ENCODE measurements around the gene ADAMTSL3. TPM values are rescaled to one million over a fixed set of nuclear protein-coding genes. Genes with fewer than 3 reads are reported as not detected.

ADAMTSL3 gene
- total and polyA plus RNA-seq, 2 of the 8 experiments (the other 6 are each of a cell fraction or from before 2014, with no cell fraction given) = 0.35 to 1.4 TPM

GRCh38 chr15:83978588-83978987 lies 324.7 kb downstream of the ADAMTSL3 start:
- H3K4me2 ChIP-seq (ENCODE audit: insufficient read depth in 1 of 2, low read depth in 2 of 2, low read length in 2 of 2) = no peak overlapping the region
- no peak overlapping the region for H2AFZ ChIP-seq (ENCODE audit: low read length)
- H3K9ac ChIP-seq (replicated peaks in 1 of 4; ENCODE audit: extremely low read depth in 1 of 4, low read depth in 3 of 4, low read length in 3 of 4) = no peak overlapping the region
- H3K79me2 ChIP-seq (ENCODE audit: control insufficient read depth in 1 of 2, insufficient read depth in 2 of 2, low read length in 2 of 2) = no peaks in the 10 kb centered on the region
- WGBS, 2 experiments (ENCODE audit: extremely low coverage in 1 of 2, insufficient coverage in 1 of 2, insufficient read length in 1 of 2, insufficient replicate concordance in 2 of 2, low coverage in 1 of 2, low lambda C conversion rate in 2 of 2, missing lambda C conversion rate in 1 of 2) = 87% methylated on average over 3 of the region's 3 CpGs; no CpG with 5 or more reads in 1 of the 2 experiments
- H3K27me3 ChIP-seq (replicated peaks in 1 of 4; ENCODE audit: control insufficient read depth in 3 of 4, extremely low read depth in 1 of 4, insufficient read depth in 3 of 4, low read length in 3 of 4) = no peaks in the 10 kb centered on the region
- no peak overlapping the region for H2BK12ac ChIP-seq (ENCODE audit: low read depth, low read length)
- no peak overlapping the region for H4K5ac ChIP-seq (ENCODE audit: insufficient read length, low read depth, low read length)
- no peak overlapping the region for H2BK120ac ChIP-seq (replicated peaks; ENCODE audit: low read depth, low read length)
- H3K14ac ChIP-seq (ENCODE audit: insufficient read length) = no peak overlapping the region
- no peaks in the 10 kb centered on the region for H3K79me1 ChIP-seq (ENCODE audit: low read depth, low read length)
- H4K20me1 ChIP-seq (replicated peaks in 1 of 2; ENCODE audit: control insufficient read depth in 1 of 2, insufficient read depth in 2 of 2, low read length in 2 of 2) = no peaks in the 10 kb centered on the region
- FAIRE-seq = no peak
- no peak overlapping the region for H3K23ac ChIP-seq (ENCODE audit: insufficient read length)
- H3K18ac ChIP-seq (ENCODE audit: extremely low read depth, low read length) = no peak overlapping the region
- TF ChIP-seq CBX5 (IDR thresholded peaks at IDR 0.05; ENCODE audit: low read depth, low read length) (no peak), EP300 (IDR thresholded peaks at IDR 0.05; ENCODE audit: borderline replicate concordance in 1 of 2, low read depth in 2 of 2, low read length in 2 of 2) (no peak), GABPA (IDR thresholded peaks at IDR 0.05; ENCODE audit: borderline replicate concordance, insufficient read depth, low read length) (no peak), MAFK (IDR thresholded peaks at IDR 0.05; ENCODE audit: low read depth, low read length) (no peak), RAD21 (IDR thresholded peaks at IDR 0.05 in 1 of 2, conservative IDR thresholded peaks at IDR 0.05 in 1 of 2; ENCODE audit: low read depth in 2 of 2, low read length in 2 of 2) (no peak), HDAC2 (IDR thresholded peaks at IDR 0.05; ENCODE audit: borderline replicate concordance in 1 of 2, low read depth in 2 of 2, low read length in 2 of 2) (no peak), SRF (IDR thresholded peaks at IDR 0.05; ENCODE audit: low read depth, low read length) (no peak), FOSL1 (IDR thresholded peaks at IDR 0.05; ENCODE audit: insufficient read depth, low read depth, low read length) (no peak), JUND (IDR thresholded peaks at IDR 0.05; ENCODE audit: low read length) (no peak), SP2 (IDR thresholded peaks at IDR 0.05; ENCODE audit: low read length) (no peak), CEBPB (IDR thresholded peaks at IDR 0.05; ENCODE audit: low read depth, low read length) (no peak), CBX8 (IDR thresholded peaks at IDR 0.05; ENCODE audit: borderline replicate concordance, low read depth, low read length) (no peak)
- H4K91ac ChIP-seq (replicated peaks; ENCODE audit: insufficient read length, low read length) = no peak overlapping the region
- no peaks in the 10 kb centered on the region for H3K4me1 ChIP-seq (replicated peaks in 1 of 4; ENCODE audit: control insufficient read depth in 3 of 4, insufficient read depth in 4 of 4, low read length in 3 of 4)
- H4K8ac ChIP-seq (ENCODE audit: extremely low read depth, insufficient read depth, low read length) = no peak overlapping the region
- no peaks in the 10 kb centered on the region for H3K23me2 ChIP-seq (ENCODE audit: low read depth, low read length)
- ChIA-PET CTCF (ENCODE audit: partially characterized antibody) (interaction anchor here (3.0 kb wide), 1 partner anchor 12 kb away, joined by 6 read pairs; no protein-coding TSS in a partner anchor), POLR2A (ENCODE audit: partially characterized antibody) (no interaction called here)
- peaks cover 21 to 26% of the 10 kb centered on the region in 2 experiments for H3K9me3 ChIP-seq (ENCODE audit: insufficient read depth in 2 of 2, low read depth in 1 of 2, low read length in 1 of 2)
- H3K4ac ChIP-seq (replicated peaks; ENCODE audit: insufficient read length, low read depth, low read length) = no peak overlapping the region
- no peak overlapping the region for H3K27ac ChIP-seq (ENCODE audit: low read depth, low read length)
- no peak overlapping the region for H2BK15ac ChIP-seq (ENCODE audit: low read length)
- no peak overlapping the region for H2BK5ac ChIP-seq (ENCODE audit: low read depth, low read length)
- no peak overlapping the region for H3K56ac ChIP-seq (replicated peaks; ENCODE audit: insufficient read length, low read depth, low read length)
- no peak overlapping the region for H2BK20ac ChIP-seq (ENCODE audit: low read length)
- no peaks in the 10 kb centered on the region for H3K36me3 ChIP-seq (ENCODE audit: control insufficient read depth in 2 of 4, insufficient read depth in 4 of 4, low read length in 3 of 4)
- H2AK5ac ChIP-seq (ENCODE audit: low read depth, low read length) = no peak overlapping the region
- no peak for DNase-seq (ENCODE audit: low read depth in 1 of 2, low spot score in 2 of 2)
- H3K4me3 ChIP-seq (ENCODE audit: extremely low read depth in 1 of 4, insufficient read depth in 2 of 4, low read depth in 3 of 4, low read length in 4 of 4) = no peak overlapping the region
